Activated naive CD8-positive, alpha-beta T cell treated with anti-CD3 and anti-CD28 coated beads, Interleukin-2, amount 10 ng/mL, durations not matched to agents 7 days and 5 days (primary cell): ENCODE data around the gene TSPAN15. TPM values are rescaled to one million over a fixed set of nuclear protein-coding genes. Genes with fewer than 3 reads are reported as not detected.

Source experiments
- ATAC-seq: fragments of 150-1000 bp; cut with Tn5 transposase; one replicate; pipeline ENCODE4 v1.10.0; 2021; ENCODE audit warnings: low read depth, moderate library complexity
- POLR2A ChIA-PET: fragments of 350-600 bp; sonication (Branson Sonifier 250); formaldehyde crosslinking; loops from one replicate; lab custom pipeline; 2021; ENCODE audit warnings: antibody characterized with exemption; lab: Charles Lee
- DNase-seq: peaks from one replicate; pipeline ENCODE4 v3.0.0; 2021
- H3K27ac Mint-ChIP-seq: one replicate; pipeline ENCODE4 v1.8.0; 2022; ENCODE audit warnings: mild to moderate bottlenecking, mixed read lengths
- H3K27me3 Mint-ChIP-seq: one replicate; pipeline ENCODE4 v1.8.0; 2022; ENCODE audit warnings: mild to moderate bottlenecking, moderate library complexity, mixed read lengths
- H3K36me3 Mint-ChIP-seq: one replicate; pipeline ENCODE4 v1.8.0; 2021; ENCODE audit warnings: mild to moderate bottlenecking, mixed read lengths
- H3K4me1 Mint-ChIP-seq: one replicate; pipeline ENCODE4 v1.8.0; 2021; ENCODE audit warnings: mixed read lengths
- H3K4me3 Mint-ChIP-seq: one replicate; pipeline ENCODE4 v1.8.0; 2022; ENCODE audit warnings: mild to moderate bottlenecking, moderate library complexity, mixed read lengths
- H3K9me3 Mint-ChIP-seq: one replicate; pipeline ENCODE4 v1.8.0; 2021; ENCODE audit warnings: mixed read lengths
- total RNA-seq, 2 experiments: library from RNA; stranded (reverse); gene quantifications; one replicate each; pipeline ENCODE4 v1.2.3, GENCODE V29; 2021

The TSPAN15 gene
- total RNA-seq, 2 experiments from 2014 or later: 4.6 to 4.7 TPM

- ATAC-seq (no peak), DNase-seq (no peak)
- Mint-ChIP-seq H3K27me3 (peaks cover 15% of the 10 kb centered on the region), H3K4me1 (peaks cover 51% of the 10 kb centered on the region), H3K4me3 (peak overlapping the region; percentile 7), H3K27ac (peak overlapping the region; percentile 81), H3K36me3 (no peaks in the 10 kb centered on the region), H3K9me3 (no peaks in the 10 kb centered on the region)
- POLR2A ChIA-PET: interaction anchor here (1.2 to 2.3 kb wide), 3 partner anchors 9 to 15 kb away, joined by 4 to 7 read pairs (median 5); partner anchors contain the start of gene TSPAN15
Observed at GRCh38 chr10:69466689-69467088, 15.4 kb downstream of the TSPAN15 start.

- DNase-seq (no peak), ATAC-seq (no peak)
- Mint-ChIP-seq H3K27ac (no peak overlapping the region), H3K36me3 (no peaks in the 10 kb centered on the region), H3K4me3 (no peak overlapping the region), H3K4me1 (peaks cover 44% of the 10 kb centered on the region), H3K27me3 (peaks cover 27% of the 10 kb centered on the region), H3K9me3 (no peaks in the 10 kb centered on the region)
- POLR2A ChIA-PET: interaction anchor here (0.5 to 0.7 kb wide), 2 partner anchors 40 to 381 kb away, joined by 3 read pairs; partner anchors contain the start of gene SRGN
Observed at GRCh38 chr10:69467928-69468750, 16.9 kb downstream of the TSPAN15 start.

- Mint-ChIP-seq H3K27me3 (peaks cover 27% of the 10 kb centered on the region), H3K9me3 (no peaks in the 10 kb centered on the region), H3K4me1 (peaks cover 41% of the 10 kb centered on the region), H3K4me3 (no peak overlapping the region), H3K36me3 (no peaks in the 10 kb centered on the region), H3K27ac (no peak overlapping the region)
- no peak for DNase-seq
- ATAC-seq: no peak
- POLR2A ChIA-PET: interaction anchor here (0.7 kb wide), 1 partner anchor 40 kb away, joined by 3 read pairs; no protein-coding TSS in a partner anchor
Observed at GRCh38 chr10:69468751-69469089, 17.5 kb downstream of the TSPAN15 start.

- no peaks in the 10 kb centered on the region for H3K36me3 Mint-ChIP-seq
- ATAC-seq (no peak), DNase-seq (no peak)
- H3K27me3 Mint-ChIP-seq: peaks cover 30% of the 10 kb centered on the region
- H3K27ac Mint-ChIP-seq: no peak overlapping the region
- H3K4me3 Mint-ChIP-seq: no peak overlapping the region
- POLR2A ChIA-PET: no interaction called here
- H3K9me3 Mint-ChIP-seq: no peaks in the 10 kb centered on the region
- H3K4me1 Mint-ChIP-seq: peaks cover 29% of the 10 kb centered on the region
Observed at GRCh38 chr10:69469976-69470375, 18.7 kb downstream of the TSPAN15 start.

GRCh38 chr10:69470463-69471384 lies 19.5 kb downstream of the TSPAN15 start:
- H3K4me1 Mint-ChIP-seq: peaks cover 21% of the 10 kb centered on the region
- no peaks in the 10 kb centered on the region for H3K9me3 Mint-ChIP-seq
- H3K27me3 Mint-ChIP-seq: peaks cover 31% of the 10 kb centered on the region
- no peak overlapping the region for H3K4me3 Mint-ChIP-seq
- POLR2A ChIA-PET: no interaction called here
- no peak for DNase-seq
- H3K27ac Mint-ChIP-seq: peak overlapping the region; percentile 26
- H3K36me3 Mint-ChIP-seq: no peaks in the 10 kb centered on the region
- ATAC-seq: no peak

GRCh38 chr10:69472142-69472541 lies 20.9 kb downstream of the TSPAN15 start:
- Mint-ChIP-seq H3K9me3 (no peaks in the 10 kb centered on the region), H3K36me3 (no peaks in the 10 kb centered on the region), H3K27ac (no peak overlapping the region), H3K4me3 (no peak overlapping the region), H3K4me1 (peaks cover 7% of the 10 kb centered on the region), H3K27me3 (peaks cover 31% of the 10 kb centered on the region)
- POLR2A ChIA-PET: no interaction called here
- ATAC-seq: no peak
- DNase-seq: no peak

GRCh38 chr10:69472544-69472943 lies 21.3 kb downstream of the TSPAN15 start:
- Mint-ChIP-seq H3K27me3 (peaks cover 31% of the 10 kb centered on the region), H3K4me1 (peaks cover 4% of the 10 kb centered on the region), H3K27ac (no peak overlapping the region), H3K36me3 (no peaks in the 10 kb centered on the region), H3K4me3 (no peak overlapping the region), H3K9me3 (no peaks in the 10 kb centered on the region)
- no peak for ATAC-seq
- no peak for DNase-seq
- POLR2A ChIA-PET: no interaction called here

- H3K27ac Mint-ChIP-seq: no peak overlapping the region
- no peaks in the 10 kb centered on the region for H3K36me3 Mint-ChIP-seq
- no peak for DNase-seq
- no peak for ATAC-seq
- no peak overlapping the region for H3K4me3 Mint-ChIP-seq
- POLR2A ChIA-PET: no interaction called here
- peaks cover 2% of the 10 kb centered on the region for H3K4me1 Mint-ChIP-seq
- H3K9me3 Mint-ChIP-seq: no peaks in the 10 kb centered on the region
- peaks cover 34% of the 10 kb centered on the region for H3K27me3 Mint-ChIP-seq
Observed at GRCh38 chr10:69473304-69473990, 22.2 kb downstream of the TSPAN15 start.

- H3K4me1 Mint-ChIP-seq: no peaks in the 10 kb centered on the region
Observed at GRCh38 chr10:69474742-69475432, 23.6 kb downstream of the TSPAN15 start.

GRCh38 chr10:69475433-69475830 lies 24.2 kb downstream of the TSPAN15 start:
- H3K36me3 Mint-ChIP-seq: no peaks in the 10 kb centered on the region
- no peaks in the 10 kb centered on the region for H3K9me3 Mint-ChIP-seq
- POLR2A ChIA-PET: no interaction called here
- H3K4me3 Mint-ChIP-seq: no peak overlapping the region
- ATAC-seq (no peak), DNase-seq (no peak)
- H3K27ac Mint-ChIP-seq: no peak overlapping the region
- H3K4me1 Mint-ChIP-seq: no peaks in the 10 kb centered on the region
- peaks cover 33% of the 10 kb centered on the region for H3K27me3 Mint-ChIP-seq

More at GRCh38 chr10:69474742-69475432, 23.6 kb downstream of the TSPAN15 start:
- peaks cover 36% of the 10 kb centered on the region for H3K27me3 Mint-ChIP-seq
- POLR2A ChIA-PET: no interaction called here
- ATAC-seq (no peak), DNase-seq (no peak)
- no peak overlapping the region for H3K27ac Mint-ChIP-seq
- H3K9me3 Mint-ChIP-seq: no peaks in the 10 kb centered on the region
- H3K4me3 Mint-ChIP-seq: no peak overlapping the region
- no peaks in the 10 kb centered on the region for H3K36me3 Mint-ChIP-seq

GRCh38 chr10:69477968-69478597 lies 26.8 kb downstream of the TSPAN15 start:
- no peak overlapping the region for H3K4me3 Mint-ChIP-seq
- peaks cover 14% of the 10 kb centered on the region for H3K27me3 Mint-ChIP-seq
- H3K4me1 Mint-ChIP-seq: no peaks in the 10 kb centered on the region
- no peaks in the 10 kb centered on the region for H3K36me3 Mint-ChIP-seq
- no peak overlapping the region for H3K27ac Mint-ChIP-seq
- POLR2A ChIA-PET: no interaction called here
- ATAC-seq (no peak), DNase-seq (no peak)
- no peaks in the 10 kb centered on the region for H3K9me3 Mint-ChIP-seq
